Fibroblast of skin of back (primary cell): Measurements from ENCODE around the gene ACOX3.

Experiments used
- DNase-seq: peaks from one replicate; pipeline ENCODE4 v3.0.0-alpha.2; 2013

Gene ACOX3

GRCh38 chr4:8372506-8372905, 68.0 kb downstream of the ACOX3 start:
- DNase-seq, result no peak

- DNase-seq, result no peak
Observed at GRCh38 chr4:8371596-8371995, 68.9 kb downstream of the ACOX3 start.

- no peak for DNase-seq
Observed at GRCh38 chr4:8370835-8371595, 69.5 kb downstream of the ACOX3 start.

- no peak for DNase-seq
Observed at GRCh38 chr4:8370106-8370787, 70.3 kb downstream of the ACOX3 start.

- no peak for DNase-seq
Observed at GRCh38 chr4:8369426-8370105, 71.0 kb downstream of the ACOX3 start.

GRCh38 chr4:8368998-8369397, 71.5 kb downstream of the ACOX3 start:
- DNase-seq, result no peak

GRCh38 chr4:8368061-8368481, 72.5 kb downstream of the ACOX3 start:
- DNase-seq, result no peak

GRCh38 chr4:8366601-8367000, 73.9 kb downstream of the ACOX3 start:
- DNase-seq, result no peak

- DNase-seq, result no peak
Observed at GRCh38 chr4:8365951-8366350, 74.6 kb downstream of the ACOX3 start.

GRCh38 chr4:8365353-8365752, 75.2 kb downstream of the ACOX3 start:
- DNase-seq, result no peak

GRCh38 chr4:8364848-8365350, 75.6 kb downstream of the ACOX3 start:
- DNase-seq, result no peak

- no peak for DNase-seq
Observed at GRCh38 chr4:8364141-8364540, 76.4 kb downstream of the ACOX3 start.

GRCh38 chr4:8362483-8362882, 78.0 kb downstream of the ACOX3 start:
- no peak for DNase-seq

GRCh38 chr4:8359193-8359592, 81.3 kb downstream of the ACOX3 start:
- no peak for DNase-seq

- DNase-seq, result no peak
Observed at GRCh38 chr4:8356856-8357255, 83.7 kb downstream of the ACOX3 start.

- peak; percentile 24 for DNase-seq
Observed at GRCh38 chr4:8355864-8356565, 84.5 kb downstream of the ACOX3 start.

GRCh38 chr4:8355306-8355705, 85.2 kb downstream of the ACOX3 start:
- no peak for DNase-seq

GRCh38 chr4:8353912-8354453, 86.5 kb downstream of the ACOX3 start:
- peak; percentile 80 for DNase-seq

- DNase-seq, result no peak
Observed at GRCh38 chr4:8353158-8353669, 87.3 kb downstream of the ACOX3 start.

GRCh38 chr4:8352368-8353157, 88.0 kb downstream of the ACOX3 start:
- DNase-seq, result no peak

GRCh38 chr4:8351931-8352367, 88.6 kb downstream of the ACOX3 start:
- no peak for DNase-seq
